ENCODE results near the gene SH3PXD2B.

GRCh38 chr5:172403817-172404216 lies 50.5 kb downstream of the SH3PXD2B start:
- no peak for TF ChIP-seq CTCF (IDR thresholded peaks at IDR 0.05)
- TF ChIP-seq POLR2A (IDR thresholded peaks at IDR 0.05) = no peak

All from lower leg skin (tissue), 3 donors.